Liver (tissue), 9 donors: ENCODE data around the gene CFL1. TPM values are rescaled to one million over a fixed set of nuclear protein-coding genes. Genes with fewer than 3 reads are reported as not detected.

ENCODE experiments used
- DNase-seq: peaks from one replicate; pipeline ENCODE4 v3.0.0-alpha.2; 2017; ENCODE audit warnings: low spot score
- H3K27ac ChIP-seq, 2 donors: one replicate each; pipeline ENCODE4 v1.7.0; 2013; ENCODE audit warnings: inconsistent platforms in 2 of 2, low read length in 2 of 2, control low read depth in 1 of 2, low read depth in 1 of 2, mild to moderate bottlenecking in 1 of 2
- H3K27me3 ChIP-seq, 4 donors: one replicate each; pipeline versions ENCODE4 v1.6.1 to v1.7.0; 2013; ENCODE audit warnings: low read length in 3 of 4, inconsistent platforms in 1 of 4, mild to moderate bottlenecking in 1 of 4, moderate library complexity in 1 of 4; ENCODE audit not compliant: control insufficient read depth in 4 of 4, insufficient read depth in 4 of 4
- H3K36me3 ChIP-seq, 4 donors: one replicate each; pipeline versions ENCODE4 v1.6.1 to v1.7.0; 2013; ENCODE audit warnings: low read length in 3 of 4, mild to moderate bottlenecking in 3 of 4, low read depth in 1 of 4, moderate library complexity in 1 of 4; ENCODE audit not compliant: control insufficient read depth in 4 of 4, insufficient read depth in 3 of 4
- H3K4me1 ChIP-seq, 4 donors: one replicate each; pipeline versions ENCODE4 v1.6.1 to v1.7.0; 2013; ENCODE audit warnings: low read length in 3 of 4, mild to moderate bottlenecking in 3 of 4, moderate library complexity in 1 of 4; ENCODE audit not compliant: control insufficient read depth in 4 of 4, insufficient read depth in 4 of 4
- H3K4me3 ChIP-seq, 3 donors: one replicate each; pipeline versions ENCODE4 v1.6.1 to v1.7.0; 2013; ENCODE audit warnings: low read length in 3 of 3, control low read depth in 1 of 3, low read depth in 1 of 3, mild to moderate bottlenecking in 1 of 3
- H3K9ac ChIP-seq, 2 donors: one replicate each; pipeline ENCODE4 v1.7.0; 2013; ENCODE audit warnings: low read length in 2 of 2, mild to moderate bottlenecking in 2 of 2, moderate library complexity in 2 of 2, control low read depth in 1 of 2, low read depth in 1 of 2
- H3K9me3 ChIP-seq, 4 donors: one replicate each; pipeline versions ENCODE4 v1.6.1 to v1.7.0; 2013; ENCODE audit warnings: low read length in 3 of 4; ENCODE audit not compliant: control insufficient read depth in 4 of 4
- ATF3 ChIP-seq: IDR thresholded peaks from 2 replicates; pipeline ENCODE4 v1.6.1; 2016; ENCODE audit warnings: antibody characterized with exemption
- CTCF ChIP-seq: fragments of 150-350 bp; IDR thresholded peaks from 2 replicates; pipeline ENCODE4 v1.5.1; 2017; ENCODE audit warnings: improper control_type of control experiment, low read depth, low read length; ENCODE audit not compliant: missing input control
- EGR1 ChIP-seq, 2 donors: IDR thresholded peaks; 2 replicates each; pipeline ENCODE4 v1.6.1; 2016 to 2018; ENCODE audit warnings: antibody characterized with exemption in 2 of 2, low read depth in 2 of 2
- FOXA1 ChIP-seq: IDR thresholded peaks from 2 replicates; pipeline ENCODE4 v1.6.1; 2016; ENCODE audit warnings: antibody characterized with exemption
- GABPA ChIP-seq, 2 donors: IDR thresholded peaks in 1 of 2; conservative IDR thresholded peaks in 1 of 2; 2 replicates each; pipeline ENCODE4 v1.6.1; 2016; ENCODE audit warnings: antibody characterized with exemption in 2 of 2, mild to moderate bottlenecking in 1 of 2, moderate library complexity in 1 of 2
- HNF4A ChIP-seq, 2 donors: conservative IDR thresholded peaks; 2 replicates each; pipeline ENCODE4 v1.6.1; 2016; ENCODE audit warnings: antibody characterized with exemption in 2 of 2, mild to moderate bottlenecking in 2 of 2
- HNF4G ChIP-seq: IDR thresholded peaks from 2 replicates; pipeline ENCODE4 v1.6.1; 2016; ENCODE audit warnings: antibody characterized with exemption
- JUND ChIP-seq, 2 donors: IDR thresholded peaks; 2 replicates each; pipeline ENCODE4 v1.6.1; 2016; ENCODE audit warnings: antibody characterized with exemption in 2 of 2
- MAX ChIP-seq: IDR thresholded peaks from 2 replicates; pipeline ENCODE4 v1.6.1; 2016; ENCODE audit warnings: antibody characterized with exemption
- NR2F2 ChIP-seq: IDR thresholded peaks from 2 replicates; pipeline ENCODE4 v1.6.1; 2016; ENCODE audit warnings: antibody characterized with exemption
- RAD21 ChIP-seq, 2 donors: IDR thresholded peaks; 2 replicates each; pipeline ENCODE4 v1.6.1; 2016; ENCODE audit warnings: antibody characterized with exemption in 2 of 2, mild to moderate bottlenecking in 2 of 2
- SP1 ChIP-seq: IDR thresholded peaks from 2 replicates; pipeline ENCODE4 v1.6.1; 2018; ENCODE audit warnings: antibody characterized with exemption, mild to moderate bottlenecking
- TAF1 ChIP-seq: conservative IDR thresholded peaks from 2 replicates; pipeline ENCODE4 v1.6.1; 2016; ENCODE audit warnings: antibody characterized with exemption, mild to moderate bottlenecking
- YY1 ChIP-seq: IDR thresholded peaks from 2 replicates; pipeline ENCODE4 v1.6.1; 2016; ENCODE audit warnings: antibody characterized with exemption, mild to moderate bottlenecking
- WGBS: extraction: QIAGEN DNeasy Blood & Tissue Kit; methylation state at CpG from one replicate; pipeline ENCODE4 v1.1.7; 2013; 5-methylcytosine and 5-hydroxymethylcytosine counted together
- polyA plus RNA-seq, 2 donors: library from polyadenylated mRNA; stranded (reverse) in 1 of 2; unstranded in 1 of 2; fragments of 200-250 nt in 1 of 2; fragments of >200 nt in 1 of 2; fragmentation: Nextera tagmentation in 1 of 2; extraction: Ambion mirVana in 1 of 2; gene quantifications; one replicate each; pipeline versions ENCODE4 v1.2.1 to v1.2.3, GENCODE V29; 2013 to 2015
- total RNA-seq, 2 donors: library from RNA; depleted of rRNA; stranded (reverse); fragments of >200 nt; gene quantifications; one replicate each; pipeline ENCODE4 v1.2.3, GENCODE V29; 2014
- donor health status: healthy.
- donor health status: healthy.
- donor health status: healthy.
- donor health status: healthy.
- donor health status: healthy.

CFL1 gene
- total and polyA plus RNA-seq, 4 donors, result 184 to 498 (median 282) TPM

GRCh38 chr11:65811764-65812475 is 46.1 kb downstream of the CFL1 start:
- Histone ChIP-seq H3K4me3 (no peak overlapping the region), H3K9me3 (no peaks in the 10 kb centered on the region), H3K4me1 (peaks cover 0 to 2% (median under 1%) of the 10 kb centered on the region in 4 donors), H3K9ac (no peak overlapping the region), H3K36me3 (no peaks in the 10 kb centered on the region), H3K27me3 (peaks cover 0 to 3% (median 0%) of the 10 kb centered on the region in 4 donors), H3K27ac (no peak overlapping the region)
- no peak for DNase-seq
- TF ChIP-seq MAX (no peak), YY1 (no peak), HNF4G (no peak), EGR1 (IDR thresholded peaks at IDR 0.05; ENCODE audit: low read depth in 2 of 2) (no peak), GABPA (IDR thresholded peaks at IDR 0.05 in 1 of 2, conservative IDR thresholded peaks at IDR 0.05 in 1 of 2) (no peak), TAF1 (no peak)
- 65% methylated on average over 19 of the region's 19 CpGs for WGBS

- TF ChIP-seq RAD21 (IDR thresholded peaks at IDR 0.05), result no peak
- TF ChIP-seq YY1, result no peak
- no peak for TF ChIP-seq FOXA1
- TF ChIP-seq NR2F2, result no peak
- no peak for TF ChIP-seq CTCF
- TF ChIP-seq JUND (IDR thresholded peaks at IDR 0.05), result no peak
- no peak for TF ChIP-seq SP1
- TF ChIP-seq EGR1 (IDR thresholded peaks at IDR 0.05; ENCODE audit: low read depth in 2 of 2), result no peak
- no peak for TF ChIP-seq ATF3
- TF ChIP-seq MAX, result no peak
- DNase-seq, result no peak
- H3K27me3 ChIP-seq, result peaks cover 0 to 3% (median 0%) of the 10 kb centered on the region in 4 donors
- H3K4me3 ChIP-seq, result no peak overlapping the region
- no peak overlapping the region for H3K9ac ChIP-seq
- H3K36me3 ChIP-seq, result no peaks in the 10 kb centered on the region
- 84% methylated on average over 23 of the region's 23 CpGs for WGBS
- H3K9me3 ChIP-seq, result no peaks in the 10 kb centered on the region
- H3K27ac ChIP-seq, result no peak overlapping the region
- H3K4me1 ChIP-seq, result no peaks in the 10 kb centered on the region
These were observed 47.7 kb downstream of the CFL1 start for GRCh38 chr11:65810046-65810868.

- TF ChIP-seq TAF1 (no peak), HNF4A (conservative IDR thresholded peaks at IDR 0.05) (no peak)
- Histone ChIP-seq H3K36me3 (no peaks in the 10 kb centered on the region), H3K9me3 (no peaks in the 10 kb centered on the region), H3K9ac (no peak overlapping the region), H3K27ac (no peak overlapping the region), H3K27me3 (peaks cover 0 to 3% (median 0%) of the 10 kb centered on the region in 4 donors), H3K4me3 (no peak overlapping the region), H3K4me1 (no peaks in the 10 kb centered on the region)
- 81% methylated on average over 9 of the region's 9 CpGs for WGBS
- DNase-seq, result no peak
These were observed 48.5 kb downstream of the CFL1 start for GRCh38 chr11:65809496-65809895.
